Neural cell (in vitro differentiated cells): Measurements from ENCODE around the gene FMN2. TPM values are rescaled to one million over a fixed set of nuclear protein-coding genes. Genes with fewer than 3 reads are reported as not detected.

ENCODE experiments used
- H2AFZ ChIP-seq: fragments of 200-600, 300-800 bp; sonication (generic), shearing (Covaris generic); 2 replicates; pipeline ENCODE4 v1.6.0; 2014; ENCODE audit warnings: low read depth, mild to moderate bottlenecking, antibody characterized with exemption, low read length, moderate library complexity
- H3F3A ChIP-seq: fragments of 200-600 bp; shearing (Covaris generic); 2 replicates; pipeline ENCODE4 v1.6.1; 2016; ENCODE audit warnings: mild to moderate bottlenecking, moderate library complexity, mixed read lengths, antibody characterized with exemption, low read length; ENCODE audit not compliant: insufficient read depth, poor library complexity, severe bottlenecking
- H3K27ac ChIP-seq: fragments of 200-600, 300-800 bp; sonication (generic), shearing (Covaris generic); 2 replicates; pipeline ENCODE4 v1.5.1; 2014; ENCODE audit warnings: mild to moderate bottlenecking, low read length, moderate library complexity
- H3K27me3 ChIP-seq: fragments of 300-800, 200-600 bp; sonication (generic), shearing (Covaris generic); 2 replicates; pipeline ENCODE4 v1.6.0; 2014; ENCODE audit warnings: mild to moderate bottlenecking, low read depth, low read length, moderate library complexity; ENCODE audit not compliant: insufficient read depth
- H3K36me3 ChIP-seq: fragments of 300-800, 200-600 bp; sonication (generic), shearing (Covaris generic); 2 replicates; pipeline ENCODE4 v1.5.1; 2014; ENCODE audit warnings: mild to moderate bottlenecking, antibody characterized with exemption, low read length, moderate library complexity; ENCODE audit not compliant: insufficient read depth
- H3K4me2 ChIP-seq: fragments of 300-800, 200-600 bp; sonication (generic), shearing (Covaris generic); 2 replicates; pipeline ENCODE4 v1.6.0; 2014; ENCODE audit warnings: mild to moderate bottlenecking, low read length
- H3K4me3 ChIP-seq: fragments of 300-800, 200-600 bp; sonication (generic), shearing (Covaris generic); 2 replicates; pipeline ENCODE4 v1.5.1; 2014; ENCODE audit warnings: mild to moderate bottlenecking, low read length, moderate library complexity
- H3K79me2 ChIP-seq: fragments of 200-600 bp; shearing (Covaris generic); replicated peaks from 2 replicates; pipeline ENCODE4 v1.6.0; 2014; ENCODE audit warnings: mild to moderate bottlenecking, low read length, moderate library complexity; ENCODE audit not compliant: insufficient read depth
- H3K9ac ChIP-seq: fragments of 300-800, 200-600 bp; sonication (generic), shearing (Covaris generic); 2 replicates; pipeline ENCODE4 v1.6.1; 2016; ENCODE audit warnings: mild to moderate bottlenecking, low read length, mixed read lengths
- H3K9me2 ChIP-seq: fragments of 200-600 bp; shearing (Covaris generic); 2 replicates; pipeline ENCODE4 v1.6.1; 2016; ENCODE audit warnings: mild to moderate bottlenecking, low read length, mixed read lengths; ENCODE audit not compliant: insufficient read depth
- H3K9me3 ChIP-seq: fragments of 200-600, 300-800 bp; sonication (generic), shearing (Covaris generic); 2 replicates; pipeline ENCODE4 v1.6.1; 2016; ENCODE audit warnings: mild to moderate bottlenecking, mixed run types, low read length, moderate library complexity, mixed read lengths
- H4K20me1 ChIP-seq: fragments of 200-600 bp; shearing (Covaris generic); 2 replicates; pipeline ENCODE4 v1.6.1; 2016; ENCODE audit warnings: mild to moderate bottlenecking, mixed run types; ENCODE audit not compliant: insufficient read depth
- CTCF ChIP-seq: fragments of 450-650 bp; IDR thresholded peaks from 2 replicates; pipeline ENCODE4 v1.5.1; 2014; ENCODE audit warnings: antibody characterized with exemption, mild to moderate bottlenecking, moderate library complexity; ENCODE audit not compliant: poor library complexity, severe bottlenecking
- EP300 ChIP-seq: fragments of 450-650 bp; conservative IDR thresholded peaks from 2 replicates; pipeline ENCODE4 v1.6.1; 2014; ENCODE audit warnings: antibody characterized with exemption, mild to moderate bottlenecking, moderate library complexity; ENCODE audit not compliant: poor library complexity, severe bottlenecking
- EZH2 ChIP-seq: fragments of 200-600, 300-800 bp; shearing (Covaris generic), sonication (generic); IDR thresholded peaks from 2 replicates; pipeline ENCODE4 v1.6.1; 2014; ENCODE audit warnings: antibody characterized with exemption, low read length, borderline replicate concordance, mild to moderate bottlenecking; ENCODE audit not compliant: insufficient read depth, poor library complexity, severe bottlenecking
- MXI1 ChIP-seq: fragments of 450-650 bp; conservative IDR thresholded peaks from 2 replicates; pipeline ENCODE4 v1.6.1; 2014; ENCODE audit warnings: antibody characterized with exemption, mild to moderate bottlenecking; ENCODE audit not compliant: poor library complexity, severe bottlenecking
- POLR2AphosphoS5 ChIP-seq: IDR thresholded peaks from 2 replicates; pipeline ENCODE4 v1.6.1; 2012
- RAD21 ChIP-seq: fragments of 450-650 bp; conservative IDR thresholded peaks from 2 replicates; pipeline ENCODE4 v1.6.1; 2014; ENCODE audit warnings: antibody characterized with exemption, mild to moderate bottlenecking, moderate library complexity
- REST ChIP-seq: IDR thresholded peaks from 2 replicates; pipeline ENCODE4 v1.6.1; 2012; ENCODE audit warnings: borderline replicate concordance
- SMC3 ChIP-seq: fragments of 450-650 bp; conservative IDR thresholded peaks from 2 replicates; pipeline ENCODE4 v1.6.1; 2014; ENCODE audit warnings: antibody characterized with exemption, mild to moderate bottlenecking, moderate library complexity; ENCODE audit not compliant: poor library complexity
- TAF1 ChIP-seq: IDR thresholded peaks from 2 replicates; pipeline ENCODE4 v1.6.1; 2012; ENCODE audit warnings: low read depth
- polyA plus RNA-seq: library from polyadenylated mRNA; depleted of rRNA; stranded (reverse); fragments of >200 nt; gene quantifications from 2 replicates; pipeline ENCODE4 v1.2.3, GENCODE V29; 2014

Gene FMN2
- polyA plus RNA-seq, 1 donor from 2014 or later: 23.9 TPM

GRCh38 chr1:240314845-240315801 is 223.4 kb downstream of the FMN2 start (continued):
- no peak for TF ChIP-seq MXI1

GRCh38 chr1:240319998-240320397 is 228.3 kb downstream of the FMN2 start:
- Histone ChIP-seq H3K9ac (no peak overlapping the region), H3K27ac (no peak overlapping the region), H3K79me2 (no peaks in the 10 kb centered on the region), H3K9me2 (no peaks in the 10 kb centered on the region), H3K27me3 (no peaks in the 10 kb centered on the region), H3K9me3 (no peaks in the 10 kb centered on the region), H4K20me1 (no peaks in the 10 kb centered on the region), H3K4me2 (no peak overlapping the region), H3F3A (no peaks in the 10 kb centered on the region), H3K4me3 (no peak overlapping the region), H2AFZ (no peak overlapping the region), H3K36me3 (no peaks in the 10 kb centered on the region)
- TF ChIP-seq CTCF: no peak
- no peak for TF ChIP-seq POLR2AphosphoS5
- TF ChIP-seq REST: no peak
- no peak for TF ChIP-seq TAF1
- TF ChIP-seq EZH2: no peak
- no peak for TF ChIP-seq EP300
- no peak for TF ChIP-seq RAD21
- TF ChIP-seq SMC3: no peak
- no peak for TF ChIP-seq MXI1

- Histone ChIP-seq H3K4me3 (no peak overlapping the region), H3K9me3 (no peaks in the 10 kb centered on the region), H3K9ac (no peak overlapping the region), H3K79me2 (no peaks in the 10 kb centered on the region), H3K27ac (no peak overlapping the region), H3K27me3 (no peaks in the 10 kb centered on the region), H2AFZ (no peak overlapping the region), H3K4me2 (no peak overlapping the region), H3K9me2 (no peaks in the 10 kb centered on the region), H3F3A (no peaks in the 10 kb centered on the region), H4K20me1 (no peaks in the 10 kb centered on the region), H3K36me3 (no peaks in the 10 kb centered on the region)
- no peak for TF ChIP-seq EZH2
- TF ChIP-seq EP300: no peak
- no peak for TF ChIP-seq REST
- no peak for TF ChIP-seq RAD21
- no peak for TF ChIP-seq POLR2AphosphoS5
- no peak for TF ChIP-seq TAF1
- TF ChIP-seq SMC3: no peak
- no peak for TF ChIP-seq MXI1
- TF ChIP-seq CTCF: no peak
Measured at GRCh38 chr1:240320659-240321058, 229.0 kb downstream of the FMN2 start.
